Raji (cell line): ENCODE data around the gene MCAM.

Source experiments
- POLR2A ChIP-seq: IDR thresholded peaks from 2 replicates; pipeline ENCODE4 v1.6.1; 2011; ENCODE audit warnings: low read depth, low read length, control low read depth; ENCODE audit not compliant: insufficient read depth

The MCAM gene

GRCh38 chr11:119351232-119351631 lies 34.3 kb upstream of the MCAM start:
- no peak for TF ChIP-seq POLR2A

- TF ChIP-seq POLR2A = no peak
Measured at GRCh38 chr11:119350302-119350701, 33.4 kb upstream of the MCAM start.

GRCh38 chr11:119347940-119348605 lies 31.1 kb upstream of the MCAM start:
- TF ChIP-seq POLR2A = no peak

GRCh38 chr11:119347242-119347641 lies 30.3 kb upstream of the MCAM start:
- TF ChIP-seq POLR2A = no peak

GRCh38 chr11:119346605-119347004 lies 29.7 kb upstream of the MCAM start, which contains the start of gene MFRP:
MFRP (minus strand) TSS chr11:119346705; CDS start chr11:119346513, 192 bp downstream.
- no peak for TF ChIP-seq POLR2A

GRCh38 chr11:119345685-119346084 lies 28.8 kb upstream of the MCAM start:
- no peak for TF ChIP-seq POLR2A

GRCh38 chr11:119344291-119345010 lies 27.5 kb upstream of the MCAM start:
- no peak for TF ChIP-seq POLR2A

- TF ChIP-seq POLR2A = no peak
Measured at GRCh38 chr11:119343726-119344125, 26.8 kb upstream of the MCAM start.

- TF ChIP-seq POLR2A = no peak
Measured at GRCh38 chr11:119342362-119343130, 25.6 kb upstream of the MCAM start.

- no peak for TF ChIP-seq POLR2A
Measured at GRCh38 chr11:119342023-119342300, 25.0 kb upstream of the MCAM start.

GRCh38 chr11:119341222-119342022 lies 24.5 kb upstream of the MCAM start:
- no peak for TF ChIP-seq POLR2A

- TF ChIP-seq POLR2A = no peak
Measured at GRCh38 chr11:119340335-119341221, 23.6 kb upstream of the MCAM start, which contains the start of gene C1QTNF5. C1QTNF5 (minus strand) TSS chr11:119340883; CDS start chr11:119340397, 486 bp downstream.

GRCh38 chr11:119339589-119340334 lies 22.8 kb upstream of the MCAM start:
- no peak for TF ChIP-seq POLR2A
